NCI-H1694 (cell line): ENCODE data around the gene TBX2.
"Not testable (repeated sequence)": the region's sequence is repeated elsewhere in the genome, so short reads cannot be mapped to it uniquely, and the experiment has no call there.

ENCODE experiments used
- DNase-seq: peaks from one replicate; lab custom pipeline; 2025; lab: John Stamatoyannopoulos, UW

The TBX2 gene

GRCh38 chr17:61431594-61432311 is 32.1 kb downstream of the TBX2 start:
- DNase-seq = no peak

GRCh38 chr17:61436273-61436672 is 36.6 kb downstream of the TBX2 start:
- DNase-seq = no peak

- no peak for DNase-seq
Observed at GRCh38 chr17:61436995-61437704, 37.5 kb downstream of the TBX2 start.

GRCh38 chr17:61440697-61441096 is 41.1 kb downstream of the TBX2 start:
- no peak for DNase-seq

- not testable (repeated sequence) for DNase-seq
Observed at GRCh38 chr17:61441507-61441906, 41.9 kb downstream of the TBX2 start.

- DNase-seq = no peak
Observed at GRCh38 chr17:61442136-61442775, 42.6 kb downstream of the TBX2 start.

- DNase-seq = no peak
Observed at GRCh38 chr17:61442878-61443474, 43.3 kb downstream of the TBX2 start.

- no peak for DNase-seq
Observed at GRCh38 chr17:61443475-61443882, 43.8 kb downstream of the TBX2 start.

GRCh38 chr17:61444075-61444474 is 44.4 kb downstream of the TBX2 start:
- no peak for DNase-seq

GRCh38 chr17:61444831-61445230 is 45.2 kb downstream of the TBX2 start:
- no peak for DNase-seq

- DNase-seq = no peak
Observed at GRCh38 chr17:61447358-61447757, 47.7 kb downstream of the TBX2 start.

- DNase-seq = no peak
Observed at GRCh38 chr17:61448042-61448441, 48.4 kb downstream of the TBX2 start.

- DNase-seq = not testable (repeated sequence)
Observed at GRCh38 chr17:61449140-61449539, 49.5 kb downstream of the TBX2 start.

GRCh38 chr17:61449707-61450640 is 50.3 kb downstream of the TBX2 start:
- DNase-seq = no peak

GRCh38 chr17:61450641-61451537 is 51.2 kb downstream of the TBX2 start:
- no peak for DNase-seq

- no peak for DNase-seq
Observed at GRCh38 chr17:61451538-61452300, 52.1 kb downstream of the TBX2 start.

- DNase-seq = no peak
Observed at GRCh38 chr17:61452301-61453290, 53.0 kb downstream of the TBX2 start, which contains the start of gene TBX4. TBX4 (plus strand) TSS chr17:61452422; CDS start chr17:61456491, 4,069 bp downstream.
